GM12878 (cell line): ENCODE measurements around the gene PIK3R4. TPM values are rescaled to one million over a fixed set of nuclear protein-coding genes. Genes with fewer than 3 reads are reported as not detected.

Source experiments
- ATAC-seq: fragments of 200-7000 bp; cut with Tn5 transposase; 3 replicates; pipeline ENCODE4 v1.9.1; 2020; ENCODE audit warnings: mild to moderate bottlenecking, moderate library complexity
- BruUV-seq: library from RNA; stranded (reverse); fragments of 400-500 nt; replicated peaks from 2 replicates; lab custom pipeline; 2021; lab: Mats Ljungman, UMichigan
- CTCF ChIA-PET: fragments of 300-600 bp; sonication (Branson Sonifier 250); formaldehyde crosslinking; extraction: SDS; loops from one replicate; lab custom pipeline; 2021; ENCODE audit warnings: inconsistent platforms; lab: Yijun Ruan, JAX
- POLR2A ChIA-PET: fragments of 350-600 bp; formaldehyde crosslinking; extraction: SDS; loops from one replicate; lab custom pipeline; 2021; ENCODE audit warnings: inconsistent platforms; lab: Charles Lee
- RAD21 ChIA-PET: fragments of 300-600 bp; sonication (Branson Sonifier 250); formaldehyde crosslinking; loops from one replicate; lab custom pipeline; 2023; ENCODE audit warnings: antibody characterized with exemption; ENCODE audit not compliant: unreplicated experiment; lab: Charles Lee
- SMC1A ChIA-PET: fragments of 300-600 bp; sonication (Branson Sonifier 250); formaldehyde crosslinking; loops from one replicate; lab custom pipeline; 2023; ENCODE audit not compliant: unreplicated experiment, uncharacterized antibody; lab: Charles Lee
- DNase-seq: peaks from one replicate; pipeline ENCODE4 v3.0.0-alpha.2; 2011; ENCODE audit warnings: low read depth, low spot score
- FAIRE-seq: peaks from 3 replicates; lab custom pipeline; 2011; peaks lifted over from hg19 to GRCh38; lab: Jason Lieb, UNC
- H2AFZ ChIP-seq: 2 replicates; pipeline ENCODE4 v1.6.0; 2011; ENCODE audit warnings: low read depth, low read length, control low read depth; ENCODE audit not compliant: control insufficient read depth
- H3K27ac ChIP-seq: 2 replicates; pipeline ENCODE4 v1.5.1; 2011; ENCODE audit warnings: control low read depth; ENCODE audit not compliant: control insufficient read depth, insufficient read depth
- H3K27me3 ChIP-seq, 2 experiments: replicated peaks in 1 of 2; 2 replicates each; pipeline versions ENCODE4 v1.6.0 to v1.6.1; 2011; ENCODE audit warnings: low read length in 1 of 2; ENCODE audit not compliant: control insufficient read depth in 2 of 2, insufficient read depth in 2 of 2
- H3K36me3 ChIP-seq, 2 experiments: 2 replicates each; pipeline ENCODE4 v1.5.1; 2011; ENCODE audit warnings: low read length in 1 of 2; ENCODE audit not compliant: control insufficient read depth in 2 of 2, insufficient read depth in 2 of 2
- H3K4me1 ChIP-seq: 2 replicates; pipeline ENCODE4 v1.6.1; 2011; ENCODE audit warnings: mild to moderate bottlenecking, low read length, moderate library complexity, mixed read lengths; ENCODE audit not compliant: control insufficient read depth, insufficient read depth
- H3K4me2 ChIP-seq: 2 replicates; pipeline ENCODE4 v1.6.0; 2011; ENCODE audit warnings: control low read depth; ENCODE audit not compliant: control insufficient read depth, insufficient read depth
- H3K4me3 ChIP-seq: fragments of 200-600 bp; sonication (generic); 2 replicates; pipeline ENCODE4 v1.5.1; 2016
- H3K79me2 ChIP-seq: 2 replicates; pipeline ENCODE4 v1.6.0; 2011; ENCODE audit warnings: low read length; ENCODE audit not compliant: control insufficient read depth, insufficient read depth
- H3K9ac ChIP-seq: 2 replicates; pipeline ENCODE4 v1.8.0; 2011; ENCODE audit warnings: low read length, control low read depth, mixed read lengths; ENCODE audit not compliant: control insufficient read depth, insufficient read depth
- H3K9me3 ChIP-seq: replicated peaks from 3 replicates; pipeline ENCODE4 v1.5.1; 2011; ENCODE audit warnings: mild to moderate bottlenecking, low read length; ENCODE audit not compliant: control insufficient read depth, insufficient read depth
- H4K20me1 ChIP-seq: 2 replicates; pipeline ENCODE4 v1.6.0; 2011; ENCODE audit not compliant: control insufficient read depth, insufficient read depth
- ATF7 ChIP-seq: fragments of 450-650 bp; IDR thresholded peaks from 2 replicates; pipeline ENCODE4 v1.6.1; 2016; ENCODE audit warnings: low read depth, mild to moderate bottlenecking
- BMI1 ChIP-seq: fragments of 450-650 bp; IDR thresholded peaks from 2 replicates; pipeline ENCODE4 v1.6.1; 2016; ENCODE audit warnings: mild to moderate bottlenecking, moderate library complexity, borderline replicate concordance
- CBFB ChIP-seq: IDR thresholded peaks from 2 replicates; pipeline ENCODE4 v1.6.1; 2016; ENCODE audit warnings: antibody characterized with exemption, low read depth
- CHD1 ChIP-seq: IDR thresholded peaks from 2 replicates; pipeline ENCODE4 v1.6.1; 2012; ENCODE audit warnings: low read depth, low read length, improper control_type of control experiment
- KLF5 ChIP-seq: fragments of 450-650 bp; IDR thresholded peaks from 2 replicates; pipeline ENCODE4 v1.6.1; 2014; ENCODE audit warnings: mild to moderate bottlenecking; ENCODE audit not compliant: partially characterized antibody
- NR2C2 ChIP-seq: IDR thresholded peaks from 2 replicates; pipeline ENCODE4 v1.6.1; 2011; ENCODE audit warnings: borderline replicate concordance, low read depth; ENCODE audit not compliant: control insufficient read depth, insufficient read length
- POLR2A ChIP-seq: IDR thresholded peaks from 2 replicates; pipeline ENCODE4 v1.6.1; 2011; ENCODE audit warnings: low read depth, mild to moderate bottlenecking, low read length
- RAD51 ChIP-seq: fragments of 450-650 bp; IDR thresholded peaks from 2 replicates; pipeline ENCODE4 v1.6.1; 2016; ENCODE audit warnings: moderate library complexity, mild to moderate bottlenecking, inconsistent platforms
- SRF ChIP-seq, 2 experiments: IDR thresholded peaks; 2 replicates each; pipeline ENCODE4 v1.6.1; 2011; ENCODE audit warnings: low read depth in 2 of 2, low read length in 2 of 2, mild to moderate bottlenecking in 1 of 2, moderate library complexity in 1 of 2
- TCF7 ChIP-seq: IDR thresholded peaks from 2 replicates; pipeline ENCODE4 v1.6.1; 2014; ENCODE audit warnings: antibody characterized with exemption, borderline replicate concordance
- WGBS: methylation state at CpG from one replicate; pipeline ENCODE4 v1.1.6; 2016; ENCODE audit warnings: low lambda C conversion rate; ENCODE audit not compliant: insufficient replicate concordance, insufficient coverage; ENCODE audit errors: missing lambda C conversion rate; 5-methylcytosine and 5-hydroxymethylcytosine counted together
- in situ Hi-C: fragments of 300-500 bp; cut with MboI; formaldehyde crosslinking; loops from 9 replicates; pipeline ENCODE4 v1.14.3; 2018; ENCODE audit warnings: mixed read lengths
- intact Hi-C: fragments of 100-400 bp; cut with micrococcal nuclease; formaldehyde crosslinking; loops from one replicate; pipeline ENCODE4 v1.14.2; 2022; ENCODE audit not compliant: unreplicated experiment
- polyA plus RNA-seq, 11 experiments: library from polyadenylated mRNA; depleted of rRNA in 4 of 11; unstranded in 6 of 11; stranded (reverse) in 5 of 11; fragments of >200 nt; fragmentation: Nextera tagmentation in 4 of 11; fragmentation: Illumina TruSeq in 1 of 11; extraction: Ambion mirVana in 4 of 11; extraction: Trizol in 1 of 11; gene quantifications; 1 replicate in 1 of 11; 2 replicates in 10 of 11; pipeline versions ENCODE4 v1.2.1 to v1.2.3, GENCODE V29; 2011 to 2016; ENCODE audit warnings: inconsistent platforms in 2 of 11, missing spikeins in 2 of 11, low read depth in 1 of 11
- total RNA-seq, 4 experiments: library from RNA; depleted of rRNA in 3 of 4; stranded (reverse); fragments of >200 nt in 3 of 4; fragmentation: Illumina TruSeq in 1 of 4; extraction: Trizol in 1 of 4; gene quantifications; 2 replicates each; pipeline versions ENCODE4 v1.2.1 to v1.2.3, GENCODE V29; 2013 to 2021
- TF ChIP-seq, protein P1 (sequence below): IDR thresholded peaks from 2 replicates; pipeline ENCODE4 v1.6.1; 2011; ENCODE audit warnings: low read depth, mild to moderate bottlenecking, low read length, moderate library complexity, borderline replicate concordance; ENCODE audit errors: extremely low read depth
- TF ChIP-seq, protein P2 (sequence below), 3 experiments: IDR thresholded peaks in 2 of 3; conservative IDR thresholded peaks in 1 of 3; 2 replicates each; pipeline ENCODE4 v1.5.1; 2011; ENCODE audit warnings: low read depth in 3 of 3, low read length in 3 of 3, mild to moderate bottlenecking in 3 of 3, control low read depth in 2 of 3, moderate library complexity in 2 of 3, inconsistent platforms in 1 of 3, mixed read lengths in 1 of 3; ENCODE audit not compliant: control insufficient read depth in 2 of 3, insufficient read depth in 1 of 3; ENCODE audit errors: extremely low read depth in 1 of 3
- TF ChIP-seq, protein P3 (sequence below): IDR thresholded peaks from 2 replicates; pipeline ENCODE4 v1.6.1; 2012; ENCODE audit warnings: low read length, inconsistent platforms

PIK3R4 gene
- total and polyA plus RNA-seq, 10 of the 15 experiments (the other 5 are each of a cell fraction or from before 2014, with no cell fraction given), result 22.6 to 50.2 (median 31.1) TPM

DNA sequence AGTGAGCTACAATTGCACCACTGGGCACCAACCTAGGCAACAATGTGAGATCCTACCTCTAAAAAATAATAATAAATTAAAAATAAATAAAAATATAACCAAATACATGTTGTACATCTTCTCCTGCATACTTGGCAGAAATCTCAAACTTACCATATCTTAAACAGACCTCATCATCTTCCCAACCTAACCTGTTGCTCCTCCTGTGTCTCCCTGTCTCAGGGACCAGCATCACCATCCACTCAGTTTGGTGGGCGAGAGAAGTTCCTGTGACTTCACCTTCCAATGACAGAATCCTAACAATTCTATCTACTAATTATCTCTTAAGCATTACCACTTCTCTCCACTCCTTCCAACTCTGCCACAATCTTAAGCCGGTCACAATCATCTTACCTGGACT lies 3.3 kb downstream of the PIK3R4 start:
- no TSS peak for BruUV-seq
- TF ChIP-seq, protein P1, sequence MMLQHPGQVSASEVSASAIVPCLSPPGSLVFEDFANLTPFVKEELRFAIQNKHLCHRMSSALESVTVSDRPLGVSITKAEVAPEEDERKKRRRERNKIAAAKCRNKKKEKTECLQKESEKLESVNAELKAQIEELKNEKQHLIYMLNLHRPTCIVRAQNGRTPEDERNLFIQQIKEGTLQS, result no peak
- TF ChIP-seq ATF7 (no peak), BMI1 (no peak), TCF7 (no peak), POLR2A (no peak), NR2C2 (no peak), CHD1 (no peak), CBFB (no peak), SRF (IDR thresholded peaks at IDR 0.05; ENCODE audit: low read depth in 2 of 2, low read length in 2 of 2) (no peak), RAD51 (no peak), KLF5 (no peak)
- TF ChIP-seq, protein P2, sequence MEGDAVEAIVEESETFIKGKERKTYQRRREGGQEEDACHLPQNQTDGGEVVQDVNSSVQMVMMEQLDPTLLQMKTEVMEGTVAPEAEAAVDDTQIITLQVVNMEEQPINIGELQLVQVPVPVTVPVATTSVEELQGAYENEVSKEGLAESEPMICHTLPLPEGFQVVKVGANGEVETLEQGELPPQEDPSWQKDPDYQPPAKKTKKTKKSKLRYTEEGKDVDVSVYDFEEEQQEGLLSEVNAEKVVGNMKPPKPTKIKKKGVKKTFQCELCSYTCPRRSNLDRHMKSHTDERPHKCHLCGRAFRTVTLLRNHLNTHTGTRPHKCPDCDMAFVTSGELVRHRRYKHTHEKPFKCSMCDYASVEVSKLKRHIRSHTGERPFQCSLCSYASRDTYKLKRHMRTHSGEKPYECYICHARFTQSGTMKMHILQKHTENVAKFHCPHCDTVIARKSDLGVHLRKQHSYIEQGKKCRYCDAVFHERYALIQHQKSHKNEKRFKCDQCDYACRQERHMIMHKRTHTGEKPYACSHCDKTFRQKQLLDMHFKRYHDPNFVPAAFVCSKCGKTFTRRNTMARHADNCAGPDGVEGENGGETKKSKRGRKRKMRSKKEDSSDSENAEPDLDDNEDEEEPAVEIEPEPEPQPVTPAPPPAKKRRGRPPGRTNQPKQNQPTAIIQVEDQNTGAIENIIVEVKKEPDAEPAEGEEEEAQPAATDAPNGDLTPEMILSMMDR (IDR thresholded peaks at IDR 0.05 in 2 of 3, conservative IDR thresholded peaks at IDR 0.05 in 1 of 3; ENCODE audit: control insufficient read depth in 2 of 3, extremely low read depth in 1 of 3, insufficient read depth in 1 of 3, low read depth in 3 of 3, low read length in 3 of 3), result no peak
- TF ChIP-seq, protein P3, sequence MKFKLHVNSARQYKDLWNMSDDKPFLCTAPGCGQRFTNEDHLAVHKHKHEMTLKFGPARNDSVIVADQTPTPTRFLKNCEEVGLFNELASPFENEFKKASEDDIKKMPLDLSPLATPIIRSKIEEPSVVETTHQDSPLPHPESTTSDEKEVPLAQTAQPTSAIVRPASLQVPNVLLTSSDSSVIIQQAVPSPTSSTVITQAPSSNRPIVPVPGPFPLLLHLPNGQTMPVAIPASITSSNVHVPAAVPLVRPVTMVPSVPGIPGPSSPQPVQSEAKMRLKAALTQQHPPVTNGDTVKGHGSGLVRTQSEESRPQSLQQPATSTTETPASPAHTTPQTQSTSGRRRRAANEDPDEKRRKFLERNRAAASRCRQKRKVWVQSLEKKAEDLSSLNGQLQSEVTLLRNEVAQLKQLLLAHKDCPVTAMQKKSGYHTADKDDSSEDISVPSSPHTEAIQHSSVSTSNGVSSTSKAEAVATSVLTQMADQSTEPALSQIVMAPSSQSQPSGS, result no peak
- SMC1A ChIA-PET, result interaction anchor here (0.6 to 2.5 kb wide), 5 partner anchors 17 to 276 kb away, joined by 3 to 9 read pairs (median 3); no protein-coding TSS in a partner anchor
- Histone ChIP-seq H4K20me1 (no peaks in the 10 kb centered on the region), H3K4me3 (no peak overlapping the region), H3K9ac (no peak overlapping the region; the same call in 1 of the 2 replicates), H3K4me1 (peaks cover 4% of the 10 kb centered on the region; the same call in 1 of the 2 replicates), H3K27me3 (no peaks in the 10 kb centered on the region), H3K36me3 (no peaks in the 10 kb centered on the region; a peak in 1 of 4 replicates), H3K9me3 (peaks cover 2% of the 10 kb centered on the region; the same call in 2 of the 3 replicates), H2AFZ (no peak overlapping the region), H3K4me2 (peak overlapping the region; percentile 64), H3K27ac (0 out of 2 replicates have a peak overlapping the region, but pooled peaks have one; percentile 7), H3K79me2 (peaks cover 30% of the 10 kb centered on the region)
- CTCF ChIA-PET, result interaction anchor here (1.2 to 10.8 kb wide), 2 partner anchors 150 to 283 kb away, joined by 4 to 48 read pairs; partner anchors contain the start of genes ASTE1, ATP2C1 and NEK11
- POLR2A ChIA-PET, result no interaction called here
- DNase-seq (no peak), FAIRE-seq (no peak), ATAC-seq (no peak)
- RAD21 ChIA-PET, result interaction anchor here (1.4 kb wide), 1 partner anchor 18 kb away, joined by 3 read pairs; no protein-coding TSS in a partner anchor
- intact Hi-C loops (no loop called here), in situ Hi-C loops (no loop called here)
- WGBS, result 97% methylated on average over 2 of the region's 2 CpGs
